ENCODE measurements around the gene SLC38A2. TPM values are rescaled to one million over a fixed set of nuclear protein-coding genes. Genes with fewer than 3 reads are reported as not detected.

SLC38A2 gene
- total and polyA plus RNA-seq, 4 donors: 75.0 to 258 (median 128) TPM

- no peaks in the 10 kb centered on the region for H3K36me3 ChIP-seq (ENCODE audit: control insufficient read depth in 4 of 4, insufficient read depth in 4 of 4, low read length in 4 of 4)
- 37 to 68% methylated on average over 1 of the region's 1 CpG for WGBS, 2 donors
- ATAC-seq (ENCODE audit: insufficient read depth, low FRiP score): no peak
- DNase-seq: no peak
- peaks cover 0 to 36% (median 2%) of the 10 kb centered on the region in 5 donors for H3K4me1 ChIP-seq (ENCODE audit: control insufficient read depth in 5 of 5, insufficient read depth in 5 of 5, low read length in 5 of 5)
- no peak overlapping the region for H3K27ac ChIP-seq (ENCODE audit: low read depth in 1 of 2, low read length in 1 of 2)
- no peaks in the 10 kb centered on the region for H3K9me3 ChIP-seq (ENCODE audit: control insufficient read depth in 4 of 4, insufficient read depth in 3 of 4, low read length in 3 of 4)
- no peaks in the 10 kb centered on the region for H3K27me3 ChIP-seq (ENCODE audit: control insufficient read depth in 3 of 3, insufficient read depth in 3 of 3, low read length in 2 of 3)
- H3K4me3 ChIP-seq: no peak overlapping the region
- H3K9ac ChIP-seq (ENCODE audit: insufficient read depth in 1 of 2, low read length in 2 of 2): no peak overlapping the region
- no peak for TF ChIP-seq CTCF (IDR thresholded peaks at IDR 0.05; ENCODE audit: control extremely low read depth, extremely low read depth)
These were observed 33.9 kb upstream of the SLC38A2 start for GRCh38 chr12:46406352-46407027.

GRCh38 chr12:46404733-46405132, 32.2 kb upstream of the SLC38A2 start:
- 76% methylated on average over 5 of the region's 5 CpGs for WGBS, 2 donors
- no peaks in the 10 kb centered on the region for H3K27me3 ChIP-seq (ENCODE audit: control insufficient read depth in 3 of 3, insufficient read depth in 3 of 3, low read length in 2 of 3)
- H3K9me3 ChIP-seq (ENCODE audit: control insufficient read depth in 4 of 4, insufficient read depth in 3 of 4, low read length in 3 of 4): no peaks in the 10 kb centered on the region
- no peak for ATAC-seq (ENCODE audit: insufficient read depth, low FRiP score)
- no peak overlapping the region for H3K4me3 ChIP-seq
- no peak overlapping the region for H3K27ac ChIP-seq (ENCODE audit: low read depth in 1 of 2, low read length in 1 of 2)
- H3K4me1 ChIP-seq (ENCODE audit: control insufficient read depth in 5 of 5, insufficient read depth in 5 of 5, low read length in 5 of 5): peaks cover 0 to 38% (median 2%) of the 10 kb centered on the region in 5 donors
- TF ChIP-seq CTCF (IDR thresholded peaks at IDR 0.05; ENCODE audit: control extremely low read depth, extremely low read depth): no peak
- no peaks in the 10 kb centered on the region for H3K36me3 ChIP-seq (ENCODE audit: control insufficient read depth in 4 of 4, insufficient read depth in 4 of 4, low read length in 4 of 4)
- H3K9ac ChIP-seq (ENCODE audit: insufficient read depth in 1 of 2, low read length in 2 of 2): no peak overlapping the region
- no peak for DNase-seq

- H3K9me3 ChIP-seq (ENCODE audit: control insufficient read depth in 4 of 4, insufficient read depth in 3 of 4, low read length in 3 of 4): no peaks in the 10 kb centered on the region
- no peak overlapping the region for H3K9ac ChIP-seq (ENCODE audit: insufficient read depth in 1 of 2, low read length in 2 of 2)
- no peaks in the 10 kb centered on the region for H3K27me3 ChIP-seq (ENCODE audit: control insufficient read depth in 3 of 3, insufficient read depth in 3 of 3, low read length in 2 of 3)
- H3K4me3 ChIP-seq: no peak overlapping the region
- WGBS, 2 donors: 55 to 70% methylated on average over 1 of the region's 1 CpG
- TF ChIP-seq CTCF (IDR thresholded peaks at IDR 0.05; ENCODE audit: control extremely low read depth, extremely low read depth): no peak
- H3K27ac ChIP-seq (ENCODE audit: low read depth in 1 of 2, low read length in 1 of 2): no peak overlapping the region
- H3K4me1 ChIP-seq (ENCODE audit: control insufficient read depth in 5 of 5, insufficient read depth in 5 of 5, low read length in 5 of 5): peaks cover 0 to 38% (median 2%) of the 10 kb centered on the region in 5 donors
- no peak for ATAC-seq (ENCODE audit: insufficient read depth, low FRiP score)
- H3K36me3 ChIP-seq (ENCODE audit: control insufficient read depth in 4 of 4, insufficient read depth in 4 of 4, low read length in 4 of 4): no peaks in the 10 kb centered on the region
- no peak for DNase-seq
These were observed 31.7 kb upstream of the SLC38A2 start for GRCh38 chr12:46404225-46404631.

- TF ChIP-seq CTCF (IDR thresholded peaks at IDR 0.05; ENCODE audit: control extremely low read depth, extremely low read depth): no peak
- H3K4me1 ChIP-seq (ENCODE audit: control insufficient read depth in 5 of 5, insufficient read depth in 5 of 5, low read length in 5 of 5): peaks cover 0 to 37% (median 0%) of the 10 kb centered on the region in 5 donors
- no peak for ATAC-seq (ENCODE audit: insufficient read depth, low FRiP score)
- H3K27me3 ChIP-seq (ENCODE audit: control insufficient read depth in 3 of 3, insufficient read depth in 3 of 3, low read length in 2 of 3): no peaks in the 10 kb centered on the region
- H3K9ac ChIP-seq (ENCODE audit: insufficient read depth in 1 of 2, low read length in 2 of 2): no peak overlapping the region
- no peaks in the 10 kb centered on the region for H3K36me3 ChIP-seq (ENCODE audit: control insufficient read depth in 4 of 4, insufficient read depth in 4 of 4, low read length in 4 of 4)
- no peak overlapping the region for H3K27ac ChIP-seq (ENCODE audit: low read depth in 1 of 2, low read length in 1 of 2)
- no peak for DNase-seq
- H3K4me3 ChIP-seq: no peak overlapping the region
- no peaks in the 10 kb centered on the region for H3K9me3 ChIP-seq (ENCODE audit: control insufficient read depth in 4 of 4, insufficient read depth in 3 of 4, low read length in 3 of 4)
These were observed 31.1 kb upstream of the SLC38A2 start for GRCh38 chr12:46403719-46404070.

Data from lung (tissue), 12 donors.